ENCODE data around the gene BCAS1. TPM values are rescaled to one million over a fixed set of nuclear protein-coding genes. Genes with fewer than 3 reads are reported as not detected.

BCAS1 gene
- total and polyA plus RNA-seq, 10 of the 15 experiments (the other 5 are each of a cell fraction or from before 2014, with no cell fraction given): 0.21 to 1.4 (median 0.55) TPM

- in situ Hi-C loops (cut with MboI): loop anchor here (5.0 kb wide), 2 partner anchors 97 to 547 kb away; no protein-coding TSS in a partner anchor
- ChIA-PET POLR2A (no interaction called here), RAD21 (ENCODE audit: unreplicated experiment) (interaction anchor here (1.5 kb wide), 1 partner anchor 97 kb away, joined by 5 read pairs; no protein-coding TSS in a partner anchor), SMC1A (ENCODE audit: uncharacterized antibody, unreplicated experiment) (interaction anchor here (1.3 to 1.8 kb wide), 4 partner anchors 8 to 108 kb away, joined by 3 to 8 read pairs (median 5); partner anchors contain the start of gene PFDN4), CTCF (interaction anchor here (0.7 to 7.5 kb wide), 7 partner anchors 8 to 547 kb away, joined by 3 to 124 read pairs (median 3); partner anchors contain the start of gene PFDN4)
- TF ChIP-seq ZNF24 (IDR thresholded peaks at IDR 0.05) (no peak), NFYB (IDR thresholded peaks at IDR 0.05; ENCODE audit: insufficient read depth, low read depth, low read length) (no peak), NFXL1 (IDR thresholded peaks at IDR 0.05; ENCODE audit: borderline replicate concordance) (peak; percentile 61; the same call in 1 of the 2 replicates), ETV6 (conservative IDR thresholded peaks at IDR 0.05 in 1 of 2, IDR thresholded peaks at IDR 0.05 in 1 of 2; ENCODE audit: borderline replicate concordance in 1 of 2, low read depth in 1 of 2) (peak in 1 of 2 experiments; percentile 42; a peak in 1 of 4 replicates), TCF3 (IDR thresholded peaks at IDR 0.05; ENCODE audit: borderline replicate concordance, insufficient read depth, low read depth, low read length) (no peak)
- TF ChIP-seq, protein P1, sequence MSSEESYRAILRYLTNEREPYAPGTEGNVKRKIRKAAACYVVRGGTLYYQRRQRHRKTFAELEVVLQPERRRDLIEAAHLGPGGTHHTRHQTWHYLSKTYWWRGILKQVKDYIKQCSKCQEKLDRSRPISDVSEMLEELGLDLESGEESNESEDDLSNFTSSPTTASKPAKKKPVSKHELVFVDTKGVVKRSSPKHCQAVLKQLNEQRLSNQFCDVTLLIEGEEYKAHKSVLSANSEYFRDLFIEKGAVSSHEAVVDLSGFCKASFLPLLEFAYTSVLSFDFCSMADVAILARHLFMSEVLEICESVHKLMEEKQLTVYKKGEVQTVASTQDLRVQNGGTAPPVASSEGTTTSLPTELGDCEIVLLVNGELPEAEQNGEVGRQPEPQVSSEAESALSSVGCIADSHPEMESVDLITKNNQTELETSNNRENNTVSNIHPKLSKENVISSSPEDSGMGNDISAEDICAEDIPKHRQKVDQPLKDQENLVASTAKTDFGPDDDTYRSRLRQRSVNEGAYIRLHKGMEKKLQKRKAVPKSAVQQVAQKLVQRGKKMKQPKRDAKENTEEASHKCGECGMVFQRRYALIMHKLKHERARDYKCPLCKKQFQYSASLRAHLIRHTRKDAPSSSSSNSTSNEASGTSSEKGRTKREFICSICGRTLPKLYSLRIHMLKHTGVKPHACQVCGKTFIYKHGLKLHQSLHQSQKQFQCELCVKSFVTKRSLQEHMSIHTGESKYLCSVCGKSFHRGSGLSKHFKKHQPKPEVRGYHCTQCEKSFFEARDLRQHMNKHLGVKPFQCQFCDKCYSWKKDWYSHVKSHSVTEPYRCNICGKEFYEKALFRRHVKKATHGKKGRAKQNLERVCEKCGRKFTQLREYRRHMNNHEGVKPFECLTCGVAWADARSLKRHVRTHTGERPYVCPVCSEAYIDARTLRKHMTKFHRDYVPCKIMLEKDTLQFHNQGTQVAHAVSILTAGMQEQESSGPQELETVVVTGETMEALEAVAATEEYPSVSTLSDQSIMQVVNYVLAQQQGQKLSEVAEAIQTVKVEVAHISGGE (CRISPR knock-in tag; IDR thresholded peaks at IDR 0.05): no peak
- TF ChIP-seq, protein P2, sequence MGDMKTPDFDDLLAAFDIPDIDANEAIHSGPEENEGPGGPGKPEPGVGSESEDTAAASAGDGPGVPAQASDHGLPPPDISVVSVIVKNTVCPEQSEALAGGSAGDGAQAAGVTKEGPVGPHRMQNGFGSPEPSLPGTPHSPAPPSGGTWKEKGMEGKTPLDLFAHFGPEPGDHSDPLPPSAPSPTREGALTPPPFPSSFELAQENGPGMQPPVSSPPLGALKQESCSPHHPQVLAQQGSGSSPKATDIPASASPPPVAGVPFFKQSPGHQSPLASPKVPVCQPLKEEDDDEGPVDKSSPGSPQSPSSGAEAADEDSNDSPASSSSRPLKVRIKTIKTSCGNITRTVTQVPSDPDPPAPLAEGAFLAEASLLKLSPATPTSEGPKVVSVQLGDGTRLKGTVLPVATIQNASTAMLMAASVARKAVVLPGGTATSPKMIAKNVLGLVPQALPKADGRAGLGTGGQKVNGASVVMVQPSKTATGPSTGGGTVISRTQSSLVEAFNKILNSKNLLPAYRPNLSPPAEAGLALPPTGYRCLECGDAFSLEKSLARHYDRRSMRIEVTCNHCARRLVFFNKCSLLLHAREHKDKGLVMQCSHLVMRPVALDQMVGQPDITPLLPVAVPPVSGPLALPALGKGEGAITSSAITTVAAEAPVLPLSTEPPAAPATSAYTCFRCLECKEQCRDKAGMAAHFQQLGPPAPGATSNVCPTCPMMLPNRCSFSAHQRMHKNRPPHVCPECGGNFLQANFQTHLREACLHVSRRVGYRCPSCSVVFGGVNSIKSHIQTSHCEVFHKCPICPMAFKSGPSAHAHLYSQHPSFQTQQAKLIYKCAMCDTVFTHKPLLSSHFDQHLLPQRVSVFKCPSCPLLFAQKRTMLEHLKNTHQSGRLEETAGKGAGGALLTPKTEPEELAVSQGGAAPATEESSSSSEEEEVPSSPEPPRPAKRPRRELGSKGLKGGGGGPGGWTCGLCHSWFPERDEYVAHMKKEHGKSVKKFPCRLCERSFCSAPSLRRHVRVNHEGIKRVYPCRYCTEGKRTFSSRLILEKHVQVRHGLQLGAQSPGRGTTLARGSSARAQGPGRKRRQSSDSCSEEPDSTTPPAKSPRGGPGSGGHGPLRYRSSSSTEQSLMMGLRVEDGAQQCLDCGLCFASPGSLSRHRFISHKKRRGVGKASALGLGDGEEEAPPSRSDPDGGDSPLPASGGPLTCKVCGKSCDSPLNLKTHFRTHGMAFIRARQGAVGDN (IDR thresholded peaks at IDR 0.05): no peak
- H3K79me2 ChIP-seq (ENCODE audit: control insufficient read depth, insufficient read depth, low read length): no peaks in the 10 kb centered on the region
- no peak overlapping the region for H3K4me2 ChIP-seq (ENCODE audit: control insufficient read depth, insufficient read depth)
- DNase-seq (ENCODE audit: low read depth, low spot score): no peak
- H3K4me3 ChIP-seq: no peak overlapping the region
- intact Hi-C loops (cut with micrococcal nuclease; ENCODE audit: unreplicated experiment): no loop called here
- FAIRE-seq: no peak
- H3K27ac ChIP-seq (ENCODE audit: control insufficient read depth, insufficient read depth): no peak overlapping the region
- ATAC-seq: no peak
- no TSS peak for BruUV-seq (replicated peaks)
- no peak overlapping the region for H3K9ac ChIP-seq (ENCODE audit: control insufficient read depth, insufficient read depth, low read length)
- no peaks in the 10 kb centered on the region for H3K4me1 ChIP-seq (ENCODE audit: control insufficient read depth, insufficient read depth, low read length)
- H3K36me3 ChIP-seq (ENCODE audit: control insufficient read depth in 2 of 2, insufficient read depth in 2 of 2, low read length in 1 of 2): no peaks in the 10 kb centered on the region
- H3K9me3 ChIP-seq (replicated peaks; ENCODE audit: control insufficient read depth, insufficient read depth, low read length): no peaks in the 10 kb centered on the region
- H2AFZ ChIP-seq (ENCODE audit: control insufficient read depth, low read depth, low read length): no peak overlapping the region
- H3K27me3 ChIP-seq (replicated peaks in 1 of 2; ENCODE audit: control insufficient read depth in 2 of 2, insufficient read depth in 2 of 2, low read length in 1 of 2): no peaks in the 10 kb centered on the region
- 88% methylated on average over 2 of the region's 2 CpGs for WGBS (ENCODE audit: insufficient coverage, insufficient replicate concordance, low lambda C conversion rate, missing lambda C conversion rate)
- H4K20me1 ChIP-seq (ENCODE audit: control insufficient read depth, insufficient read depth): no peaks in the 10 kb centered on the region
These were observed 30.2 kb upstream of the BCAS1 start for GRCh38 chr20:54100563-54100962.
